ENCODE results near the gene STRADA. TPM values are rescaled to one million over a fixed set of nuclear protein-coding genes. Genes with fewer than 3 reads are reported as not detected.

STRADA gene, protein sequence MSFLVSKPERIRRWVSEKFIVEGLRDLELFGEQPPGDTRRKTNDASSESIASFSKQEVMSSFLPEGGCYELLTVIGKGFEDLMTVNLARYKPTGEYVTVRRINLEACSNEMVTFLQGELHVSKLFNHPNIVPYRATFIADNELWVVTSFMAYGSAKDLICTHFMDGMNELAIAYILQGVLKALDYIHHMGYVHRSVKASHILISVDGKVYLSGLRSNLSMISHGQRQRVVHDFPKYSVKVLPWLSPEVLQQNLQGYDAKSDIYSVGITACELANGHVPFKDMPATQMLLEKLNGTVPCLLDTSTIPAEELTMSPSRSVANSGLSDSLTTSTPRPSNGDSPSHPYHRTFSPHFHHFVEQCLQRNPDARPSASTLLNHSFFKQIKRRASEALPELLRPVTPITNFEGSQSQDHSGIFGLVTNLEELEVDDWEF
- 10 to 100 TPM; 66.2 to 89.5 (median 75.1) TPM for polyA plus RNA-seq (ENCODE audit: insufficient read depth in 1 of 5, insufficient read length in 5 of 5, low replicate concordance in 1 of 5)
- long read RNA-seq, donor 1, transcript STRADA-222 (1 exons, 3,685 nt) = major isoform, 5 of 22 reads
- long read RNA-seq, donor 1, partial matches to known transcripts = 12 of 22 reads
- long read RNA-seq, donor 1, other reads (novel, unspliced or antisense) = 0 of 22 reads
- long read RNA-seq, donor 2, partial matches to known transcripts = 0 of 8 reads
- long read RNA-seq, donor 2, other reads (novel, unspliced or antisense) = 0 of 8 reads
- long read RNA-seq, donor 3, partial matches to known transcripts = 14 of 19 reads
- long read RNA-seq, donor 3, other reads (novel, unspliced or antisense) = 0 of 19 reads
- long read RNA-seq, donor 4, transcript STRADA-222 (1 exons, 3,685 nt) = major isoform, 7 of 12 reads
- long read RNA-seq, donor 4, partial matches to known transcripts = 0 of 12 reads
- long read RNA-seq, donor 4, other reads (novel, unspliced or antisense) = 0 of 12 reads
- long read RNA-seq, donor 5, transcript STRADA-222 (1 exons, 3,685 nt) = major isoform, 11 of 76 reads
- long read RNA-seq, donor 5, partial matches to known transcripts = 58 of 76 reads
- long read RNA-seq, donor 5, other reads (novel, unspliced or antisense) = 0 of 76 reads
- long read RNA-seq, donor 6, transcript STRADA-222 (1 exons, 3,685 nt) = major isoform, 9 of 12 reads
- long read RNA-seq, donor 6, partial matches to known transcripts = 0 of 12 reads
- long read RNA-seq, donor 6, other reads (novel, unspliced or antisense) = 0 of 12 reads
- long read RNA-seq, donor 7, transcript STRADA-222 (1 exons, 3,685 nt) = major isoform, 7 of 10 reads
- long read RNA-seq, donor 7, partial matches to known transcripts = 0 of 10 reads
- long read RNA-seq, donor 7, other reads (novel, unspliced or antisense) = 0 of 10 reads
- long read RNA-seq, donor 8, partial matches to known transcripts = 22 of 25 reads
- long read RNA-seq, donor 8, other reads (novel, unspliced or antisense) = 0 of 25 reads

DNA sequence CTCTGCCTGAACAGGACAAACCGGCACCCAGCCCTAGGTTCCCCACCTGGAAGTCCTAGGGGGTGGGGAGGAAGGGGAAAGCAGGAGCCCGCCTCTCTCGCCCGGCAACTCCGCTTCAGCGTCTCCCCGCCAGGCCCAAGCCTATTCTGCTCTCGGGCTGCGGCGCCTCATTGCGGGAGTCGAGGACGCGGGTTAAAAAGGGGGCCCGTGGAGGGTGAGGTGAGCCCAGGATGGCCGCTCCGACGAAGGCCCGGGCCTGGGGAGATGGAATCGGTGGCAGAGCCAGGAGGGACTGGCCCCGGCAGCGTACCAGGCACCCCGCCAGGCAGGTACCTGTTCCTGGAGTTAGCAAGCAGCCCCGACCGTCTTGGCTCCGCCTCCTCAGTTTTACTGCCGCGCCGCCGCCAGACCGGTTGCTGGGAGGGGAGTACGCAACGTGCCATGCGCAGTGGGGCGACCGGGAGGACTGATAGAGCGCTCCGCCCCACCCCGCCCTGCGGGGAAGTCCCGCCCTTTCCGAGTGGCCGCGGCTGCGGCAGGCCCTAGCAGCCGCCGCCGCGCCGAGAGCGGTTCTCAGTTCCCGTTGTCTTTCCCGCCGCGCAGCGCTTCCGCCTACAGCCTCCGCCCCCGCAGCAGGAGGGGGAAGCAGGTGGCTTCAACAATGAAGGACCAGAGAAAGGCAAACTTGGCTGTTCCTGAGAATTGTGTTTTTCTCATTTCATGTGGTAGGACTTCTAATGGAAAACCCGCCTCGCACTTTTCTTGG is at the start of gene STRADA:
Gene STRADA (minus strand): TSS at position 392 of the 766 bp plus-strand sequence. CDS start 13,430 bp downstream, outside the sequence.
- peak; percentile 97 for DNase-seq

DNA sequence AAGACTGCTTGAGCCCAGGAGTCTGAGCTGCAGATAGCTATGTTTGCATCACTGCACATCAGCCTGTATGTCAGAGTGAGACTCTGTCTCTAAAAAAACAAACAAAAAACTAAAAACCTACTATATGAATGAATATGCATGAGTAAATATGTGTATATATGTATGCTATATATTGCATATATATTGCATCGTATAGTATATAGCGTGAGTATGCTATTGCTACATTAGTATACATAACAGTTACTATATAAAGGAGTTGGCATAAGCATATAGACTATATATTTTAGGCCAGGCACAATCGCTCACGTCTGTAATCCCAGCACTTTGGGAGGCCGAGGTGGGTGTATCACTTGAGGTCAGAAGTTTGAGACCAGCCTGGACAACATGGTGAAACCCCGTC is 48.5 kb upstream of the STRADA start:
- DNase-seq = no peak

DNA sequence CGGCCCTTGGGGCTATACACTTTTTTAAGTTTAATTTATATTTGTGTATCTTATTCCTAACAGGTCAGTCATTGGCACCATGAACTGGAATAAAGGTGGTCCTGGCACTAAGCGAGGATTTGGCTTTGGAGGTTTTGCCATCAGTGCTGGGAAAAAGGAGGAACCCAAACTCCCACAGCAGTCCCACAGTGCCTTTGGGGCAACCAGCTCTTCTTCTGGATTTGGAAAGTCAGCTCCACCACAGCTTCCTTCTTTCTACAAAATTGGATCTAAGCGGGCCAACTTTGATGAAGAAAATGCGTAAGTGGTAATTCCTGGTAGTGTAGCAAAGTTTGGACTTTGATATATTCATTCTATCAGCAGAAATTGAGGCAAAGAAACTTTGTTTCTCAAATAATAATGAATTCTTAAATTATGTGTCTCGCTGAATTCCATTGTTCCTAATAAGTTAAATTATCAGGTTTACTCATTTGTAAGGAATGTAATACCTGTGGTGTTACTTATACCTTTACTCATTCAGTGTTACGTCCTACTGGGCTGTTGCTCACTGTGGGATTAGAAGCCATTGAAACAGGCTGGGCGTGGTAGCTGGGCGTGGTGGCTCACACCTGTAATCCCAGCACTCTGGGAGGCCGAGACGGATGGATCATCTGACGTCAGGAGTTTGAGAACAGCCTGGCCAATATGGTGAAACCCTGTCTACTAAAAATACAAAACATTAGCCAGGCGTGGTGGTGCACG is 45.5 kb upstream of the STRADA start:
- no peak for DNase-seq

DNA sequence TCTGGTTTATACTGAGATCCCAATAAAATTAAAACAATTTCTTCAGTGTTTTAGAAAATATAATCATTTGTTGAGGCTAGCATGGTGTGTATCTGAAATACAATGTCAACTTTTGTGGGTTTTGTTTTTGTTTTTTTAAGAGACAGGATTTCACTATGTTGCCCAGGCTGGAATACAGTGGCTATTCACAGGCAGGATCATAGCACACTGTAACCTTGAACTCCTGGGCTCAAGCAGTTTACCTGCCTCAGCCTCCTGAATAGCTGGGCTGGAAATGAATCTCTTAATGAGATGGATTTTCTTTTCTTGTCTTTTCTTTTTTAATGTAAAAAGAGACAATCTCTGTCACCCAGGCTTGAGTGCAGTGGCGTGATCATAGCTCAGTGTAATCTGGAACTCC is 44.5 kb upstream of the STRADA start:
- DNase-seq = no peak

DNA sequence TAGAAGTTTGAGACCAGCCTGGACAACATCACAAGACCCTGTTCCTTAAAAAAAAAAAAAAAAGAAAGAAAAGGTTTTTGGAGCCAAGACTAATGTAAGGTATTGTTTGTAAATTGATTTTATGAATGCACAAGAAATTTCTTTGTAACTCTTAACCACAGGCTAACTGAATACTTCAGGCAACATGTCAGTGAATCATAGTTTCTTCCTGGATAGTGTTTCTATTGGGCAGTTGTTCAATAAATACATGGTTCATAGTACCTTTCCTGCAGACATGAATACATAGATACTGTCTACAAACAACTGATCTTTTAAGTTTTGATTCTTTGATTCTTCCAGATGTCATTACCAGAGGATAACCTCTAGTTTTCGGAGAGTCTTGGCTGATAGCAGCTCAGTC is 44.0 kb upstream of the STRADA start:
- no peak for DNase-seq

DNA sequence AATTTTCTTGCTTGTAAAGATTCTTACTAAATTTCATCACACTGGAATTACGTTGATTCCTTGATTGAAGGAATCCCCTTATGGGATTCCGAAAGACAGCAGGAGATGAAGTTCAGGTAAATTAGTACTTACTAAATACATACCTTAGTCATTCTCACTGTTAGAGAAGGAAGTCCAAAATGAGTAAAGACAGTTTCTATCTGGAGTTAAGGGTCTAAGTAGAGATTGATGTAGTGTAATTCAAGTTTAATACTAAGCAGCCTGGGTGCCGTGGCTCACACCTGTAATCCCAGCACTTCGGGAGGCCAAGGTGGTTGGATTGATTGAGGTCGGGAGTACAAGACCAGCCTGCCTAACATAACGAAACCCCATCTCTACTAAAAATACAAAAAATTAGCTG is 41.9 kb upstream of the STRADA start:
- DNase-seq = no peak

DNA sequence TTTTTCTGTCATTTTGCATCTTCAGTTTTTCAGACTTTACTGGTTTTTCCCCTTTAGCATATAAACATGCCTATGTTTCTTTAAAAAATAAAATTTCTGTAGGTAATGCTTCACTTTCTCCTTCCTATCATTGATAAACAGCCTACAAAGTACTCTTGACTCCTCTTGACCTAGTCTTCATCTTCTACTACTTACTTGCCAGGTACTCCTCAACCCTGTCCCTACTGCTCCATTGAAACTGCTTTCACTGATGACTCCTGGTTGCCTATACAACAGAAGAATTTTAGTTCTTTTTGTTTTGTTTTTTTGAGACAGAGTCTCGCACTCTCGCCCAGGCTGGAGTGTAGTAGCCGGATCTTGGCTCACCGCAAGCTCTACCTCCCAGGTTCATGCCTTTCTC is 39.3 kb upstream of the STRADA start:
- DNase-seq = no peak

DNA sequence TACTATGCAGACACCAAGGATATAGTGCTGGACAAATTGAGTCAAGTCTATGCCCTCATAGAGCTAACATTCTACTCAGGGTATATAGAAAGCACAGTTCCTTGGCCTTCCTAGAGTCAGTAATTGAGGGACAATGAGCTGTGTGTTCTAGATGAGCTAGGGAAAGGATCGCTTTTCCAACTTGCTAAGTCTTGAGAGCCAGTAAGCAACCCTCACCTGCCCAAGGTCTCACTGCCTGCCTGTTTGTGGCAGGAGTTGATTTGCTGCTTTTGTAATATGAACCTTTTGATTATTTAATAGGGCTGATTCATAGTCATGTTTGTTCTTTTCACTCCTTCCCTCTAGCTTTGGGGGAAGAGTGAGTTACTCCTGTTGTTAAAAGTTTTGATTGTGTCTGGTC is 38.9 kb upstream of the STRADA start:
- no peak for DNase-seq

DNA sequence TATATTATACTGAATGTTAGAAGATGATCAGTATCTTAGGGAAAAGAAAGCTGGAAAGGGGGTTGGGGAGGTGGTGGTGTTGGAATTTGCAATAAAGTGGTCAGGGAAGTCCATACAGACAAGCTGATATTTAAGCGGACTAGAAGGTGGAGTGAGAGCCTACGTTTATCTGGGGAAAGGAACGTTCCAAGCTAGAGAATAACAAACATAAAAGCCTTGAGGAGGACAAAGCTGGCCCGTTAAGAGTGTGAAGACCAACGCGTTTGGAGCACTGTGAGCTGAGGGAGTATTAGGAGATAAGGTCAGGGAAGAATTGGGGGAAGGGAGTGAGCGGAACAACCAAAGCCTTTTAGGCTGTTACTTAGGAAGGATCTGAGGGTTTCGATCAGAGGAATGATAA is 33.8 kb upstream of the STRADA start:
- DNase-seq = no peak

DNA sequence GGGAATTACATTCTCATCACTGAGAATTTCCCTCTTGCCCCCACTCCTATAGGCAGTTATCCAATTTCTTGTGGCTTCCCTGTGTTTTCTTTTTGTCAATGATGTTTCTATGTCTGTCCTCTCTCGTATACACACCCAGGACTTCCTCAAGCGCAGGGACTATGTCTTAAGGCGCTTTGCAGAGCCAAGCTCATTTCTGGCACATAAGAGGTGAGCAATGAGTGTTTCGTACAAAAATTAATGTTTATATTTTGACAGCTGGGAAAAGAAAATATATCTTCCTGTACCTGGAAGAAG is 33.3 kb upstream of the STRADA start:
- peak in 1 of 2 donors; percentile 2 for DNase-seq

DNA sequence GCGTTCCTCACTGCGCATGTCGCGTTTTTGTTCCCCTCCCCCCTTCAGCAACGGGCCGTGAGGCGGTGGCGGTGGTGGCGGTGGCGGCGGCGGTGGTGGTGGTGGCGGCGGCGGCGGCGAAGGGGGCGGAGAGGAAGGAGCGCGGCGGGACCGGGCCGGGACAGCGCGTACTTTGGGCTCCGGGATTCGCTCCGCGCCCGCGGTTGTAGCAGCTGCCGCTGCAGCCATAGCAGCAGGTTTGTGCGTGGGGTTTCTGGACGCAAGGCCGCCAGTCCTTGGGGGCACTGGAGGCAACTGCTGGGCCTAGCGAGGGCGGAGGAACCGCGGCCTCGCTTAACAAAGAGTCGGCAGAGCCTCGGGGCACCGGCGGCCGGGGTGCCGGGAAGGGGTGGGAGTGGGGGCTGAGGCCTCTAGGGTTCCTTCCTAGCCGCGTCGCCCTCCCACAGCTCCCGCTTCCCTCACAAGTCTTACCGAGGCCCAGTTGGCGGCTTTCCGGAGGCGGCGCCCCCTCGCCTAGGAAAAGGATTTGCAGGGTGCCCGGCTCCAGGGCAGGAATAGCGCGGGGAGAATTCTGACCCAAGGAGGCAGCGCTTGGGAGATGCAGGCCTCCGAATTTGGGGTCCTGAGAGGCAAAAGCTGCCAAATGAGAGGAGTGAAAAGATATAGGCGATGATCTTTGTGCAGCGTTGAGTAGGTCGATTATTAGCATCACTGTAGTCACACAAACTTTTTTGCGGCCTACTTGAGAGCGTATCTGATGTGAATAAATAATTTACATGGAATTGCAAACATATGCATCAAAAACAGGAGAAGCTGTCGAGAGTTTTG is 32.8 kb upstream of the STRADA start, which contains the start of gene DDX42:
Gene DDX42 (plus strand): TSS at position 30 of the 828 bp plus-strand sequence. CDS start 12,880 bp downstream, outside the sequence.
- peak; percentile 50 to 56 for DNase-seq

DNA sequence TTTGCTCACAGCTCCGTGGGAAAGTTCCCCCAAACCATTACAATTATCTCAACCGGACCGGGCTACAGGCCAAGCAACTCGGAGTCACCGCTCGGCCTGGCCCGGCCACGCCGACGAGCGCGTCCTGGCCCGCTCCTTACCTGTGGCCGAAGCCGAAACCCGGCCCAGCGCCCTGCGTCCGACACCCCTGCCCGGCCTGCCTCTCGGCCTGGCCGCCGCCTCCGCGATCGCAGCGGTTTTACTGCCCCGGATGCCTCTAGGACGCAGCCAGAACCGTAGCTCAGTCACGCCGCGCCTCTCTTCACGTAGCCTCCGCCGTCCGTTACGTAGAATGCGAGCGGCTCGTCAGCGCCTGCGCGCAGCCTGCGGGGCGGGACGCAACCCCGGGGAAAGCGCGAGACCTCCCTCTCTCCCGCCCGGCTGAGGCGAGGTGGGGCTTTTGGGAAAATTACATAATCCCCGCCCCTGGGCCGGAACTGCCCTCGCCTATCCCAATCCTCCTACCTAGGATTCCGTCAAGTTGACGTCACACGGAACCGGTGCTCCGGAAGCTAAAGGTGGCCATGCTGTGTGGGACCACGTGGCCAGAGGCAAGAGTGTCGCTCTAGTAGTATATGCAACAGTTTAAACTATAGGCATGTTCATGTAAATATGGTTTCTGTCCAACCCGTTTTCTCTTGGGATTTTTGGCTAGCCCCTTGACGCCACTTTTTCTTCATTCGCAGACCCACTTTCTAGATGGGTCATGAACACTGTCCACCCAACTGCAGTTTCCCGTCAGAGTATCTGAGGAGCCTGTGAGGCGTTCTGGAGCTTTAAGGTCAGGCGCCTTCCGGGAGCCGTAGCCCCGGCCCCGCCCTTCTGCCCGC is 31.9 kb upstream of the STRADA start, which contains the start of gene CCDC47:
Gene CCDC47 (minus strand): TSS at position 326 of the 869 bp plus-strand sequence. CDS start 7,422 bp downstream, outside the sequence.
- peak; percentile 99 to 100 for DNase-seq

DNA sequence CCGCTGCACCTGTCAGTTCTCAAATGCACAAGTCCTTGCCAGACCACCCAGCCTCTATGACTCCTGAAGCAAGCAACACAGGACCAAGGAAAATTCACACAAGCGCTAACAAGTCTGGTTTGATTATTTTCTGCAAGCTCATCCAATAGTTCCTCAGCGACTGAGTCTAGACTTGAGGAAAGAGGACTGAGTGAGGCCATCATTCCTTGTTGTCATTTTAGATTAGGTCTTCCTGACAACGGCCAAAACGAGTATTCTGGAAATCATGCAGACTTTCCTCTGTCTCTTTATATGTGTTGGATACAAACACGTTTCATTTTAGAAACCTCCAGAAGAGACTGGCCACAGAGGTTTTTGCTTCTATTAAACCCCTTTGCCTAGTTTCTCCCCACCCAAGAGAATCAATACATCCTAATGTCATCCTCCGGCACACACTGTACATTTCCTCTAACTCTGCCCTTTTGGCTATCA is 31.2 kb upstream of the STRADA start:
- DNase-seq = peak in 1 of 2 donors; percentile 15

DNA sequence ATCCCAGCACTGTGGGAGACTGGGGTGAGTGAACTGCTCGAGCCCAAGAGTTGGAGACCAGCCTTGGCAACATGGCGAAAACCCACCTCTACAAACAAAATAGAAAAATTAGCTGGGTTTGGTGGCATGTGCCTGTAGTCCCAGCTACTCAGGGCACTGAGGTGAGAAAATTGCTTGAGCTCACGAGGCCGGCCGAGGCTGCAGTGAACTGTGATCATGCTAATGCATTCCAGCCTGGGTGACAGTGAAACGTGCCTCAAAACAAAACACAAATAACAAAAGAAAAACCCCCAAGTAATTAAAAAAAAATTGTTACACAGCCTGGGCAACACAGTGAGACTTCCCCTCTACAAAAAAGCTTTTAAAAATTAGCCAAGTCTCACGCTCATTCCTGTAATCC is 26.8 kb upstream of the STRADA start:
- no peak for DNase-seq

DNA sequence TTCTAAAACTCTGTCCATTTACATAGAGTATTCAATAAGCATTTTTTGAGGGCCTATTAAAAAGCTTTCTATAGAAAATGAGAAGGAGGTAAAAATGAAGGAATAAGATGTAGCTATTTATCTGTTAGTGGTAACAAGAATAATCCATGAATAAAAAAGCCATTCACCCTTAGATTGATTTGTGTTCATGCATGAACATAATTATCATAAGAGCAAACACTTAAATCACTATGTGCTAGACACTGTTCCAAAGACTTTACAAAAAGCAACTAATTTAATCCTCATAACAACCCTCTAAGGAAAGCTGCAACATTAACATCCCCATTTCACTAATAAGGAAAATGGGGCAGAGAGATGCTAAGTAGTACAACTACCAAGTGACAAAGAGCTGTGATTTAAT is 25.2 kb upstream of the STRADA start:
- no peak for DNase-seq

DNA sequence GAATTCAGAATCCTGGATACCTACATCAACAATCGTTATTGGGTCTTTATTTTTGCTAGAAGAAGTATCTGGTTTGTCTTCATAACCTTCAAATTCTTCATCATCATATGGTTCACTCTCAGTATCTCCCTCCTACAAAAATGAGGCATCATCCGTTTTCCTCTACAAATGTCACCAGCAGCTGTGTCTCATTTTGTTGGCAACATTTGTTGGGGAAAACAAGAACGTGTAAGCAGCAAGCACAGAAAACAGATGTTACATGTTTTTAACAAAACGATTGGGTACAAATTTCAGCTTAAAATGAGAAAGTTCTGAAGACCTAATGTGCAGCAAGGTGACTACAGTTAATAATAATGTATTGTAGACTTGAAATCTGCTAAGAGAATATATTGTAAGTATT is 23.1 kb upstream of the STRADA start:
- DNase-seq = peak in 1 of 2 donors; percentile 83

DNA sequence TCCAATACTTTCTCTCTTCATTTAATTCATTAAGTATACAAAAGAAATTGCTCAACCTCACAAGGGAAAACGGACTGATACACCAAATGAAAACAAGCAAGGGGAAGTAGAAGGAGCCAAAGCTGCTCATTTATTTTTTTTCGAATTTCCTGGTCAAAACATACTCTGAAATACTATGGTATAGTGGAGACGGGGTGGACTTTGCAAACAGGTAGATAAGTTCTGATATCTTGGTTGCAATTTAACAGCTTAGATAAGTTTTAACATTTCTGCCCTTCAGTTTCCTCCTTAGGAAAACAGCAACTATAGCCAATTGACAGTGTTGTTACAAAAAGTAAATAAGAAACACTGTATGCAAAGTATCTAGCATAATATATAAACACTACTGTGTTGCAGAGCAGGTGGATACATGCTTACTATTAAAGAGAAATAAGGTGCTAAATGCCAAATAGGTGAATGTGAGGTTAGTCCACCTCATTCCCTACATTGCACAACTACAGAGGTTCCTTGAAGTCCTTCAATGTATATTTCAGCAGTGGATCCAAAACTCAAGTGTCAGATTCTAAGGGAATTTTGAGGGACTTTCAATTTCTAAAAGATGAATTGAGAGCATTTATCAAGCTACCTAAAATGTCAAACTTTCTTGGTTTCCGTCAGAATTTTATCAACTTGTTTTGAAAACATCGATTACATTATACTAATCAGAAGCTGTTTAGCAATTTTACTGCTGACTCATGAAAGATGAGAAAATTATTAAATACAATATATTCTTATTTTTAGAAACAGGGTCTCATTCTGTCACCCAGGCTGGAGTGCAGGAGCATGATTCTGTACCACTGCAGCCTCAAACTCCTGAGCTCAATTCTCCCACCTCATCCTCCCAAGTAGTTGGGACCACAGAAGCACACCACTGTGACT is 20.8 kb upstream of the STRADA start:
- DNase-seq = no peak

Measured in right lung (tissue), 10 donors.